Ascending aorta (tissue), 2 donors: ENCODE measurements around the gene GRIN3A. TPM values are rescaled to one million over a fixed set of nuclear protein-coding genes. Genes with fewer than 3 reads are reported as not detected.

Source experiments
- DNase-seq, 2 donors: peaks; one replicate each; pipeline ENCODE4 v3.0.0-alpha.2; 2019; ENCODE audit warnings: low spot score in 2 of 2
- H3K27ac ChIP-seq, 2 donors: fragments of 200-600 bp; sonication (generic); one replicate each; pipeline ENCODE4 v1.5.1; 2016 to 2017; ENCODE audit warnings: mild to moderate bottlenecking in 1 of 2
- H3K27me3 ChIP-seq: fragments of 200-600 bp; sonication (generic); one replicate; pipeline ENCODE4 v1.5.1; 2017
- H3K36me3 ChIP-seq, 2 donors: fragments of 200-600 bp; sonication (generic); one replicate each; pipeline ENCODE4 v1.5.1; 2016
- H3K4me1 ChIP-seq, 2 donors: fragments of 200-600 bp; sonication (generic); one replicate each; pipeline ENCODE4 v1.5.1; 2016 to 2017; ENCODE audit warnings: mild to moderate bottlenecking in 1 of 2
- H3K4me3 ChIP-seq, 2 donors: fragments of 200-600 bp; sonication (generic); one replicate each; pipeline ENCODE4 v1.5.1; 2016 to 2017; ENCODE audit warnings: mild to moderate bottlenecking in 1 of 2
- H3K9me3 ChIP-seq, 2 donors: fragments of 200-600 bp; sonication (generic); one replicate each; pipeline ENCODE4 v1.5.1; 2016
- intact Hi-C: fragments of 100-400 bp; cut with DNase I; formaldehyde crosslinking; loops from one replicate; pipeline ENCODE4 v1.15.1; 2023
- total RNA-seq: library from RNA; depleted of rRNA; stranded (reverse); fragments of >200 nt; gene quantifications from one replicate; pipeline ENCODE4 v1.1.0, GENCODE V29; 2016
- TF ChIP-seq, protein P1 (sequence below), 3 experiments: fragments of 200-600 bp in 2 of 3; fragments of 450-650 bp in 1 of 3; sonication (generic) in 2 of 3; IDR thresholded peaks; one replicate each; pipeline ENCODE4 v1.5.1; 2016 to 2019; ENCODE audit warnings: antibody characterized with exemption in 3 of 3, mild to moderate bottlenecking in 1 of 3, moderate library complexity in 1 of 3

The GRIN3A gene
- total RNA-seq, 1 donor from 2014 or later, result not detected

DNA sequence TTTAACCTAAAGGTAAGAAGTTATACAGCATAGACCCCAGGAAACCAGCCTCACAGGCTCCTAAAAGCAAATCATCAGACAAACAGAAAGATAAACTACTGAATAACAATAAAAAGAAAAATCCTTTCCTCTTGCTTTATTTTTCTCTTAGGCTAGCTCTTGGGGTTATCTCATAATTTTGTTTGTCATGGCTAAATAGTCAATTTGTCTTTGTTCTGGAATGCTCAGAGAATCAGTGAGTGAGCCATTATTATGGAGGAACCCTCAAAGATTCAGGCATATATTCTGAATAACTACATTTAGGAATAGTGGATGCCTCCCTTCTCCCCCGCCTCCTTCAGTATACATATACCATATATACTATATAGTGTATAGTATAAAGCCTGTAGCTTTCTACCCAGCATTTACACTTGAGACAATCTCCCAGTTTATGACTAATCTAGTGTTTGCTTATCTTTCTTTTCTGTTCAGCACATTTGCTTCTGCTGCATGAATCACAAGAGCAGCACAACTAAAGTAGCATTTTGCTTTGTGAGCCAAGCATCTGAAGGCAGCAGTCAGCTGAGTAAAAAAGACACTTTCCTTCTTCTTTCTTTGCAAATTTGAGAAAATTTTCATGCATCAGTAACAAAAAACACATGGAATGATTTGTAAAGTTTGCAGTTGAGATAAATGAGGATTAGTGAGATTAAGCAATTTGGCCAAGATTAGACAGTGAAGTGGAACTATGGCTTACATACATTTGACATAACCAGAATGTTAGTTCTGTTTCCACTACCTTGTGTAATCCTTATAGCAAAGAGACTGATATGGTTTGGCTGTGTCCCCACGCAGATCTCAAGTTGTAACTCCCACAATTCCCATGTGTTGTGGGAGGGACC lies 98.4 kb downstream of the GRIN3A start:
- intact Hi-C loops, result no loop called here
- TF ChIP-seq, protein P1, sequence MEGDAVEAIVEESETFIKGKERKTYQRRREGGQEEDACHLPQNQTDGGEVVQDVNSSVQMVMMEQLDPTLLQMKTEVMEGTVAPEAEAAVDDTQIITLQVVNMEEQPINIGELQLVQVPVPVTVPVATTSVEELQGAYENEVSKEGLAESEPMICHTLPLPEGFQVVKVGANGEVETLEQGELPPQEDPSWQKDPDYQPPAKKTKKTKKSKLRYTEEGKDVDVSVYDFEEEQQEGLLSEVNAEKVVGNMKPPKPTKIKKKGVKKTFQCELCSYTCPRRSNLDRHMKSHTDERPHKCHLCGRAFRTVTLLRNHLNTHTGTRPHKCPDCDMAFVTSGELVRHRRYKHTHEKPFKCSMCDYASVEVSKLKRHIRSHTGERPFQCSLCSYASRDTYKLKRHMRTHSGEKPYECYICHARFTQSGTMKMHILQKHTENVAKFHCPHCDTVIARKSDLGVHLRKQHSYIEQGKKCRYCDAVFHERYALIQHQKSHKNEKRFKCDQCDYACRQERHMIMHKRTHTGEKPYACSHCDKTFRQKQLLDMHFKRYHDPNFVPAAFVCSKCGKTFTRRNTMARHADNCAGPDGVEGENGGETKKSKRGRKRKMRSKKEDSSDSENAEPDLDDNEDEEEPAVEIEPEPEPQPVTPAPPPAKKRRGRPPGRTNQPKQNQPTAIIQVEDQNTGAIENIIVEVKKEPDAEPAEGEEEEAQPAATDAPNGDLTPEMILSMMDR (IDR thresholded peaks at IDR 0.05), result no peak
- Histone ChIP-seq H3K4me1 (no peaks in the 10 kb centered on the region), H3K9me3 (no peaks in the 10 kb centered on the region), H3K27me3 (no peaks in the 10 kb centered on the region), H3K36me3 (no peaks in the 10 kb centered on the region), H3K27ac (no peak overlapping the region), H3K4me3 (no peak overlapping the region)
- no peak for DNase-seq

DNA sequence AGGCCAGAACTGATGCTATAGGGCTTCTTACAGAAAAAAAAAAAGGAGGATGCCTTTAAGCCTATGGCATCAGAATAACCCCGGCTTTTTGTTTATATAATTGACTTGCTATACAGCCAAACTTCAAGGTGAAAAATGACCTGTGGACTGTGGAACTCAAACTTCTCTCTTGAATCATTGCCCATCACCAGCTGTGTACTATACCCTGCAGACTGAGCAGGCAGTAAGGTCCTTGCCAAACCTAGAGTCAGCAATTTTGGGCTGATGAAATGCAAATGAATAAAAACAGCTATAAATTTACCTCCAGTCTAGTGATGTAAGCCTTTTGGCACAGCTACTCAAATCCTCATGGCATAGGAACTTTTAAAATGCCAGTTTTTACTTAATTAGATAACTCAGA lies 99.1 kb downstream of the GRIN3A start:
- Histone ChIP-seq H3K27ac (no peak overlapping the region), H3K4me3 (no peak overlapping the region), H3K9me3 (no peaks in the 10 kb centered on the region), H3K36me3 (no peaks in the 10 kb centered on the region), H3K27me3 (no peaks in the 10 kb centered on the region), H3K4me1 (no peaks in the 10 kb centered on the region)
- intact Hi-C loops, result no loop called here
- no peak for DNase-seq
- TF ChIP-seq, protein P1 (IDR thresholded peaks at IDR 0.05), result no peak

DNA sequence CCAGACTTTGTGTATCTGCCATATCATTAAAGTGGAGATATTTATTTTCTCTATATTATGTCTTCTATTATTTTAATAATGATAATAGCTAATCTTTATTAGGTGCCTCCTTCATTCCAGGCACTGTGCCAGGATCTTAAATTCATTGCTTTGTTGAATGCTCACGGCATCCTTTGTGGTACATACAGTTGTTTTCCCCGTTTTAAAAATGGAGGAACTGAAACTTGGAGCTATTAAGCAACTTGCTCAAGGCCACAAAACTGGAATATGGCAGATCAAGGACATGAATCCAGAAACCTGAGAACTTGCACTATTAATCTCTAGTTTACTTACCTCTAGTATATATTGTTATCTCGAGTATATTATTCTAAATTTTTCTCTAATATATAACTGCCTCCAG lies 102.2 kb downstream of the GRIN3A start:
- no peaks in the 10 kb centered on the region for H3K9me3 ChIP-seq
- intact Hi-C loops, result no loop called here

DNA sequence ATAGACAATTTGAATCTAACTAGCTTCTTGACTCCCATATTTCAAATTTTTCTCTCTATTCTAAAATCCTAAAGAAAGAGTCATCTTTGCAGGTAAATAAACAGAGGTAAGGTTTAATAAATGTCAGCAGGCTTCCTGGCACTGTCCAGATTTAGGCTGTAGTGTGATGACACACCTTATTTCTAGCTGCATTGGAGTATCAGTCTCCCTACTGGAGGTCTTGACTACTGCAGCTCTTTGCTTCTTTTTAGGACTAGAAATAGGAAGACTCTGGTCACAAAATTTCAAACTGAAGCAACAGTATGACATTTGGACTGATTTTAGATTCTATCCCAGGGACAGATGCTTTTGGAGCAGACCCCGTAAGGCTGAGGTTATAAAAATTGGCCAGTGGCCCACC lies 103.0 kb downstream of the GRIN3A start:
- no peak for DNase-seq
- intact Hi-C loops, result no loop called here
- Histone ChIP-seq H3K36me3 (no peaks in the 10 kb centered on the region), H3K4me3 (no peak overlapping the region), H3K27ac (no peak overlapping the region), H3K27me3 (no peaks in the 10 kb centered on the region), H3K4me1 (no peaks in the 10 kb centered on the region), H3K9me3 (no peaks in the 10 kb centered on the region)
- TF ChIP-seq, protein P1 (IDR thresholded peaks at IDR 0.05), result no peak

More for the DNA sequence above, 102.2 kb downstream of the GRIN3A start:
- H3K4me3 ChIP-seq, result no peak overlapping the region
- H3K27me3 ChIP-seq, result no peaks in the 10 kb centered on the region
- H3K4me1 ChIP-seq, result no peaks in the 10 kb centered on the region
- no peak for DNase-seq
- H3K27ac ChIP-seq, result no peak overlapping the region
- H3K36me3 ChIP-seq, result no peaks in the 10 kb centered on the region
- TF ChIP-seq, protein P1 (IDR thresholded peaks at IDR 0.05), result no peak

DNA sequence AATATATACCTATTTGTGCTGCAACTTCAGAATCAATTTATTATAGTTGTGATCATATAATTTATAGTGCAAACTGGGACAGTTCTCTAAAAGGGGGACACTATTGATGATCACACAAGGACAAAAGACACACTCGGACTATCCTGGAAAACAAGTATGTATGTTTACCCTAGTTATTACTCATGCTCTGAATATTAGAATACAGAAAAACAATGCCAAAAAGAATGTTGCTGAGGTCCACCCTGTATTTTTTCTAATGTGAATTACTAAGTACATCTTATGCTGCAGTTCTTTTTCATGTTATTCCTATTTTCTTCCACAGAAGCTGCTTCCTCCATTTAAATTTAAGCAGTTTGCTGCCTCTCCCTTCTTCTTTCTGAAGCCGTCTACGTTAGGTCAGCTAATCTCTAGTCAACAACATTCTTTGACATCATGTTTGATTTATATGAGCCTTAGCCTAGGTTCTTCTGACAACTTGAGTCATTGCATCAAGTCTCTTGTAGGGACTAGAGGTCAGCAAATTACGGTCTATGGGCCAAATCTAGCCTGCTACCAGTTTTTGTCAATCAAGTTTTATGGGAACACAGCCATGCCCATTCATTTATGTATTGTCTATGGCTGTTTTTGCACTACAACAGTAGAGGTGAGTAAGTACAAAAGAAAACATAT lies 103.6 kb downstream of the GRIN3A start:
- intact Hi-C loops, result no loop called here
- TF ChIP-seq, protein P1 (IDR thresholded peaks at IDR 0.05), result no peak
- no peak overlapping the region for H3K27ac ChIP-seq

More for the DNA sequence above, 103.6 kb downstream of the GRIN3A start:
- H3K4me3 ChIP-seq, result no peak overlapping the region
- no peaks in the 10 kb centered on the region for H3K4me1 ChIP-seq
- DNase-seq, result no peak
- no peaks in the 10 kb centered on the region for H3K36me3 ChIP-seq
- H3K9me3 ChIP-seq, result no peaks in the 10 kb centered on the region
- H3K27me3 ChIP-seq, result no peaks in the 10 kb centered on the region
